GM23338 (cell line): ENCODE data around the gene AFF3. TPM values are rescaled to one million over a fixed set of nuclear protein-coding genes. Genes with fewer than 3 reads are reported as not detected.

Source experiments
- ATAC-seq: fragments of 200-7000 bp; cut with Tn5 transposase; 3 replicates; pipeline ENCODE4 v1.9.1; 2020
- DNase-seq: peaks from one replicate; pipeline ENCODE4 v3.0.0-alpha.2; 2015; ENCODE audit warnings: low spot score
- H2AFZ ChIP-seq: fragments of 200-600 bp; sonication (generic); 2 replicates; pipeline ENCODE4 v1.8.0; 2016; ENCODE audit warnings: antibody characterized with exemption, mild to moderate bottlenecking, moderate library complexity
- H3F3A ChIP-seq: fragments of 200-600 bp; sonication (generic); replicated peaks from 2 replicates; pipeline ENCODE4 v1.8.0; 2017; ENCODE audit warnings: antibody characterized with exemption, mixed run types, low read depth
- H3K27ac ChIP-seq: fragments of 200-600 bp; sonication (generic); 2 replicates; pipeline ENCODE4 v1.6.1; 2016; ENCODE audit warnings: low read depth
- H3K27me3 ChIP-seq: fragments of 200-600 bp; sonication (generic); 2 replicates; pipeline ENCODE4 v1.8.0; 2016; ENCODE audit warnings: mild to moderate bottlenecking, mixed run types, moderate library complexity; ENCODE audit not compliant: insufficient read depth
- H3K36me3 ChIP-seq: fragments of 200-600 bp; sonication (generic); 2 replicates; pipeline ENCODE4 v1.8.0; 2016; ENCODE audit warnings: mild to moderate bottlenecking; ENCODE audit not compliant: insufficient read depth
- H3K4me1 ChIP-seq: fragments of 200-600 bp; sonication (generic); 2 replicates; pipeline ENCODE4 v1.8.0; 2016; ENCODE audit warnings: mild to moderate bottlenecking, moderate library complexity; ENCODE audit not compliant: insufficient read depth
- H3K4me2 ChIP-seq: fragments of 200-600 bp; sonication (generic); 2 replicates; pipeline ENCODE4 v1.7.1; 2017; ENCODE audit warnings: mixed run types
- H3K4me3 ChIP-seq: fragments of 200-600 bp; sonication (generic); 2 replicates; pipeline ENCODE4 v1.6.1; 2016; ENCODE audit warnings: mixed run types
- H3K79me2 ChIP-seq: fragments of 200-600 bp; sonication (generic); replicated peaks from 2 replicates; pipeline ENCODE4 v1.8.0; 2017; ENCODE audit warnings: mild to moderate bottlenecking; ENCODE audit not compliant: insufficient read depth
- H3K9me2 ChIP-seq: fragments of 200-600 bp; sonication (generic); 2 replicates; pipeline ENCODE4 v1.8.0; 2017; ENCODE audit not compliant: insufficient read depth
- H4K20me1 ChIP-seq: fragments of 200-600 bp; sonication (generic); replicated peaks from 2 replicates; pipeline ENCODE4 v1.8.0; 2017; ENCODE audit warnings: mild to moderate bottlenecking; ENCODE audit not compliant: insufficient read depth
- H3K27ac Mint-ChIP-seq: 2 replicates; pipeline ENCODE4 v1.8.0; 2020; ENCODE audit warnings: inconsistent platforms, mild to moderate bottlenecking, moderate library complexity, mixed read lengths
- H3K27me3 Mint-ChIP-seq: 3 replicates; pipeline ENCODE4 v1.8.0; 2022; ENCODE audit warnings: low read depth, mild to moderate bottlenecking, moderate library complexity, mixed read lengths, inconsistent platforms; ENCODE audit not compliant: insufficient read depth, poor library complexity
- H3K36me3 Mint-ChIP-seq: 3 replicates; pipeline ENCODE4 v1.8.0; 2021; ENCODE audit warnings: low read depth, mild to moderate bottlenecking, inconsistent platforms, moderate library complexity, mixed read lengths
- H3K4me1 Mint-ChIP-seq: 3 replicates; pipeline ENCODE4 v1.8.0; 2020; ENCODE audit warnings: mild to moderate bottlenecking, inconsistent platforms, mixed read lengths
- H3K4me3 Mint-ChIP-seq: 3 replicates; pipeline ENCODE4 v1.8.0; 2021; ENCODE audit warnings: moderate library complexity, mild to moderate bottlenecking, inconsistent platforms, mixed read lengths
- H3K9me3 Mint-ChIP-seq: 3 replicates; pipeline ENCODE4 v1.8.0; 2020; ENCODE audit warnings: moderate library complexity, mild to moderate bottlenecking, inconsistent platforms, mixed read lengths
- CREB1 ChIP-seq: fragments of 250-450 bp; sonication (Bioruptor Pico); IDR thresholded peaks from 2 replicates; pipeline ENCODE4 v1.5.0; 2020; ENCODE audit warnings: low read depth, mild to moderate bottlenecking, moderate library complexity
- EZH2 ChIP-seq: fragments of 200-600 bp; sonication (generic); IDR thresholded peaks from one replicate; pipeline ENCODE4 v1.8.0; 2017; ENCODE audit warnings: antibody characterized with exemption, mild to moderate bottlenecking, low read depth; ENCODE audit not compliant: unreplicated experiment
- EZH2phosphoT487 ChIP-seq: fragments of 200-600 bp; sonication (generic); IDR thresholded peaks from one replicate; pipeline ENCODE4 v1.8.1; 2018; ENCODE audit warnings: antibody characterized with exemption; ENCODE audit not compliant: unreplicated experiment
- JUNB ChIP-seq: IDR thresholded peaks from one replicate; pipeline ENCODE4 v1.6.1; 2016; ENCODE audit warnings: antibody characterized with exemption; ENCODE audit not compliant: unreplicated experiment
- NANOG ChIP-seq: IDR thresholded peaks from 2 replicates; pipeline ENCODE4 v1.6.1; 2016; ENCODE audit warnings: antibody characterized with exemption, borderline replicate concordance
- POLR2AphosphoS5 ChIP-seq: IDR thresholded peaks from 2 replicates; pipeline ENCODE4 v1.6.1; 2016; ENCODE audit warnings: antibody characterized with exemption, low read depth
- STAT1 ChIP-seq: IDR thresholded peaks from one replicate; pipeline ENCODE4 v1.6.1; 2016; ENCODE audit warnings: antibody characterized with exemption; ENCODE audit not compliant: unreplicated experiment
- ZNF114 ChIP-seq: fragments of 250-450 bp; sonication (Bioruptor Pico); IDR thresholded peaks from 2 replicates; pipeline ENCODE4 v1.5.0; 2020; ENCODE audit warnings: mild to moderate bottlenecking, moderate library complexity
- ZNF331 ChIP-seq: fragments of 250-450 bp; sonication (Bioruptor Pico); IDR thresholded peaks from 2 replicates; pipeline ENCODE4 v1.5.0; 2020; ENCODE audit warnings: low read depth, mild to moderate bottlenecking, moderate library complexity
- polyA plus RNA-seq: library from polyadenylated mRNA; unstranded; fragments of >200 nt; fragmentation: Nextera tagmentation; extraction: Ambion mirVana; gene quantifications from 2 replicates; pipeline ENCODE4 v1.2.1, GENCODE V29; 2016
- total RNA-seq: library from RNA; depleted of rRNA; stranded (reverse); fragments of >200 nt; shearing (Covaris generic); gene quantifications from 2 replicates; pipeline ENCODE4 v1.2.3, GENCODE V29; 2014
- TF ChIP-seq, protein P1 (sequence below): fragments of 250-450 bp; sonication (Bioruptor Pico); IDR thresholded peaks from 2 replicates; pipeline ENCODE4 v1.5.0; 2020; ENCODE audit warnings: mild to moderate bottlenecking, moderate library complexity
- TF ChIP-seq, protein P2 (sequence below): IDR thresholded peaks from 2 replicates; pipeline ENCODE4 v1.6.1; 2016; ENCODE audit warnings: antibody characterized with exemption
- TF ChIP-seq, protein P3 (sequence below), 2 experiments: fragments of 200-600 bp in 1 of 2; sonication (generic) in 1 of 2; conservative IDR thresholded peaks; 2 replicates each; pipeline versions ENCODE4 v1.5.1 to v1.6.1; 2016 to 2017; ENCODE audit warnings: antibody characterized with exemption in 2 of 2, low read depth in 2 of 2, mild to moderate bottlenecking in 2 of 2, moderate library complexity in 1 of 2
- TF ChIP-seq, protein P4 (sequence below): IDR thresholded peaks from one replicate; pipeline ENCODE4 v1.6.1; 2018; ENCODE audit warnings: antibody characterized with exemption; ENCODE audit not compliant: unreplicated experiment

Gene AFF3
- total and polyA plus RNA-seq, 2 experiments from 2014 or later: 0.73 to 1.4 TPM

DNA sequence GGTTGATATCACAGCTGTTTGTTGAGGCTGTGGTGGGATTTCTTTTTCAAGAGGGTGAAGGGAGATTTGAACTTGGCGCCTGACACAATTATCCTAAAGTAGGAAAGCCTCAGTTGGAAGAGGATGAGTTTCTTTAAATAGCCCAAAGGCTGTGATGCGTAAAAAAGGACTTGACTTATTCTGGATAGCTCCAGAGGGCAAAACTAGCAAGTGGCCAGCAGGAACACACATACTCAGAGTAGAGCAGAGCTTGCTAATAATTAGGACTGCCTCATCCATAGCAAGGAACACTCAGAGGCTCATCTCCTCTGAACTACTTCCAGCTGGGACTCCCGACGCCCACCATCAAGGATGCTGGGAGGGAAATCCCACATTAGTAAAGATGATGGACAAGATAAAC, 74.0 kb downstream of the AFF3 start:
- Mint-ChIP-seq H3K27me3 (no peaks in the 10 kb centered on the region), H3K36me3 (peaks cover 3% of the 10 kb centered on the region; the same call in 2 of the 3 replicates), H3K9me3 (peaks cover 8% of the 10 kb centered on the region), H3K4me1 (no peaks in the 10 kb centered on the region), H3K27ac (no peak overlapping the region), H3K4me3 (no peak overlapping the region)
- no peak overlapping the region for H3K4me2 ChIP-seq
- no peak for ATAC-seq
- H2AFZ ChIP-seq: no peak overlapping the region
- DNase-seq: no peak
- H3K4me3 ChIP-seq: no peak overlapping the region
- H3K9me2 ChIP-seq: no peaks in the 10 kb centered on the region
- H4K20me1 ChIP-seq: no peaks in the 10 kb centered on the region
- no peaks in the 10 kb centered on the region for H3K4me1 ChIP-seq
- H3K27ac ChIP-seq: no peak overlapping the region
- H3K27me3 ChIP-seq: no peaks in the 10 kb centered on the region
- TF ChIP-seq JUNB (no peak), POLR2AphosphoS5 (no peak), ZNF114 (no peak), EZH2phosphoT487 (no peak), NANOG (no peak), EZH2 (no peak), CREB1 (no peak), STAT1 (no peak), ZNF331 (CRISPR knock-in tag) (no peak)
- TF ChIP-seq, protein P1, sequence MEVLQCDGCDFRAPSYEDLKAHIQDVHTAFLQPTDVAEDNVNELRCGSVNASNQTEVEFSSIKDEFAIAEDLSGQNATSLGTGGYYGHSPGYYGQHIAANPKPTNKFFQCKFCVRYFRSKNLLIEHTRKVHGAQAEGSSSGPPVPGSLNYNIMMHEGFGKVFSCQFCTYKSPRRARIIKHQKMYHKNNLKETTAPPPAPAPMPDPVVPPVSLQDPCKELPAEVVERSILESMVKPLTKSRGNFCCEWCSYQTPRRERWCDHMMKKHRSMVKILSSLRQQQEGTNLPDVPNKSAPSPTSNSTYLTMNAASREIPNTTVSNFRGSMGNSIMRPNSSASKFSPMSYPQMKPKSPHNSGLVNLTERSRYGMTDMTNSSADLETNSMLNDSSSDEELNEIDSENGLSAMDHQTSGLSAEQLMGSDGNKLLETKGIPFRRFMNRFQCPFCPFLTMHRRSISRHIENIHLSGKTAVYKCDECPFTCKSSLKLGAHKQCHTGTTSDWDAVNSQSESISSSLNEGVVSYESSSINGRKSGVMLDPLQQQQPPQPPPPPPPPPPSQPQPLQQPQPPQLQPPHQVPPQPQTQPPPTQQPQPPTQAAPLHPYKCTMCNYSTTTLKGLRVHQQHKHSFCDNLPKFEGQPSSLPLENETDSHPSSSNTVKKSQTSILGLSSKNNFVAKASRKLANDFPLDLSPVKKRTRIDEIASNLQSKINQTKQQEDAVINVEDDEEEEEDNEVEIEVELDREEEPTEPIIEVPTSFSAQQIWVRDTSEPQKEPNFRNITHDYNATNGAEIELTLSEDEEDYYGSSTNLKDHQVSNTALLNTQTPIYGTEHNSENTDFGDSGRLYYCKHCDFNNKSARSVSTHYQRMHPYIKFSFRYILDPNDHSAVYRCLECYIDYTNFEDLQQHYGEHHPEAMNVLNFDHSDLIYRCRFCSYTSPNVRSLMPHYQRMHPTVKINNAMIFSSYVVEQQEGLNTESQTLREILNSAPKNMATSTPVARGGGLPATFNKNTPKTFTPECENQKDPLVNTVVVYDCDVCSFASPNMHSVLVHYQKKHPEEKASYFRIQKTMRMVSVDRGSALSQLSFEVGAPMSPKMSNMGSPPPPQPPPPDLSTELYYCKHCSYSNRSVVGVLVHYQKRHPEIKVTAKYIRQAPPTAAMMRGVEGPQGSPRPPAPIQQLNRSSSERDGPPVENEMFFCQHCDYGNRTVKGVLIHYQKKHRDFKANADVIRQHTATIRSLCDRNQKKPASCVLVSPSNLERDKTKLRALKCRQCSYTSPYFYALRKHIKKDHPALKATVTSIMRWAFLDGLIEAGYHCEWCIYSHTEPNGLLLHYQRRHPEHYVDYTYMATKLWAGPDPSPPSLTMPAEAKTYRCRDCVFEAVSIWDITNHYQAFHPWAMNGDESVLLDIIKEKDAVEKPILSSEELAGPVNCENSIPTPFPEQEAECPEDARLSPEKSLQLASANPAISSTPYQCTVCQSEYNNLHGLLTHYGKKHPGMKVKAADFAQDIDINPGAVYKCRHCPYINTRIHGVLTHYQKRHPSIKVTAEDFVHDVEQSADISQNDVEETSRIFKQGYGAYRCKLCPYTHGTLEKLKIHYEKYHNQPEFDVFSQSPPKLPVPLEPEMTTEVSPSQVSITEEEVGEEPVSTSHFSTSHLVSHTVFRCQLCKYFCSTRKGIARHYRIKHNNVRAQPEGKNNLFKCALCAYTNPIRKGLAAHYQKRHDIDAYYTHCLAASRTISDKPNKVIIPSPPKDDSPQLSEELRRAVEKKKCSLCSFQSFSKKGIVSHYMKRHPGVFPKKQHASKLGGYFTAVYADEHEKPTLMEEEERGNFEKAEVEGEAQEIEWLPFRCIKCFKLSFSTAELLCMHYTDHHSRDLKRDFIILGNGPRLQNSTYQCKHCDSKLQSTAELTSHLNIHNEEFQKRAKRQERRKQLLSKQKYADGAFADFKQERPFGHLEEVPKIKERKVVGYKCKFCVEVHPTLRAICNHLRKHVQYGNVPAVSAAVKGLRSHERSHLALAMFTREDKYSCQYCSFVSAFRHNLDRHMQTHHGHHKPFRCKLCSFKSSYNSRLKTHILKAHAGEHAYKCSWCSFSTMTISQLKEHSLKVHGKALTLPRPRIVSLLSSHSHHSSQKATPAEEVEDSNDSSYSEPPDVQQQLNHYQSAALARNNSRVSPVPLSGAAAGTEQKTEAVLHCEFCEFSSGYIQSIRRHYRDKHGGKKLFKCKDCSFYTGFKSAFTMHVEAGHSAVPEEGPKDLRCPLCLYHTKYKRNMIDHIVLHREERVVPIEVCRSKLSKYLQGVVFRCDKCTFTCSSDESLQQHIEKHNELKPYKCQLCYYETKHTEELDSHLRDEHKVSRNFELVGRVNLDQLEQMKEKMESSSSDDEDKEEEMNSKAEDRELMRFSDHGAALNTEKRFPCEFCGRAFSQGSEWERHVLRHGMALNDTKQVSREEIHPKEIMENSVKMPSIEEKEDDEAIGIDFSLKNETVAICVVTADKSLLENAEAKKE: no peak
- TF ChIP-seq, protein P2, sequence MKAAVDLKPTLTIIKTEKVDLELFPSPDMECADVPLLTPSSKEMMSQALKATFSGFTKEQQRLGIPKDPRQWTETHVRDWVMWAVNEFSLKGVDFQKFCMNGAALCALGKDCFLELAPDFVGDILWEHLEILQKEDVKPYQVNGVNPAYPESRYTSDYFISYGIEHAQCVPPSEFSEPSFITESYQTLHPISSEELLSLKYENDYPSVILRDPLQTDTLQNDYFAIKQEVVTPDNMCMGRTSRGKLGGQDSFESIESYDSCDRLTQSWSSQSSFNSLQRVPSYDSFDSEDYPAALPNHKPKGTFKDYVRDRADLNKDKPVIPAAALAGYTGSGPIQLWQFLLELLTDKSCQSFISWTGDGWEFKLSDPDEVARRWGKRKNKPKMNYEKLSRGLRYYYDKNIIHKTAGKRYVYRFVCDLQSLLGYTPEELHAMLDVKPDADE: no peak
- TF ChIP-seq, protein P3, sequence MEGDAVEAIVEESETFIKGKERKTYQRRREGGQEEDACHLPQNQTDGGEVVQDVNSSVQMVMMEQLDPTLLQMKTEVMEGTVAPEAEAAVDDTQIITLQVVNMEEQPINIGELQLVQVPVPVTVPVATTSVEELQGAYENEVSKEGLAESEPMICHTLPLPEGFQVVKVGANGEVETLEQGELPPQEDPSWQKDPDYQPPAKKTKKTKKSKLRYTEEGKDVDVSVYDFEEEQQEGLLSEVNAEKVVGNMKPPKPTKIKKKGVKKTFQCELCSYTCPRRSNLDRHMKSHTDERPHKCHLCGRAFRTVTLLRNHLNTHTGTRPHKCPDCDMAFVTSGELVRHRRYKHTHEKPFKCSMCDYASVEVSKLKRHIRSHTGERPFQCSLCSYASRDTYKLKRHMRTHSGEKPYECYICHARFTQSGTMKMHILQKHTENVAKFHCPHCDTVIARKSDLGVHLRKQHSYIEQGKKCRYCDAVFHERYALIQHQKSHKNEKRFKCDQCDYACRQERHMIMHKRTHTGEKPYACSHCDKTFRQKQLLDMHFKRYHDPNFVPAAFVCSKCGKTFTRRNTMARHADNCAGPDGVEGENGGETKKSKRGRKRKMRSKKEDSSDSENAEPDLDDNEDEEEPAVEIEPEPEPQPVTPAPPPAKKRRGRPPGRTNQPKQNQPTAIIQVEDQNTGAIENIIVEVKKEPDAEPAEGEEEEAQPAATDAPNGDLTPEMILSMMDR (conservative IDR thresholded peaks at IDR 0.05; ENCODE audit: low read depth in 2 of 2): no peak
- TF ChIP-seq, protein P4, sequence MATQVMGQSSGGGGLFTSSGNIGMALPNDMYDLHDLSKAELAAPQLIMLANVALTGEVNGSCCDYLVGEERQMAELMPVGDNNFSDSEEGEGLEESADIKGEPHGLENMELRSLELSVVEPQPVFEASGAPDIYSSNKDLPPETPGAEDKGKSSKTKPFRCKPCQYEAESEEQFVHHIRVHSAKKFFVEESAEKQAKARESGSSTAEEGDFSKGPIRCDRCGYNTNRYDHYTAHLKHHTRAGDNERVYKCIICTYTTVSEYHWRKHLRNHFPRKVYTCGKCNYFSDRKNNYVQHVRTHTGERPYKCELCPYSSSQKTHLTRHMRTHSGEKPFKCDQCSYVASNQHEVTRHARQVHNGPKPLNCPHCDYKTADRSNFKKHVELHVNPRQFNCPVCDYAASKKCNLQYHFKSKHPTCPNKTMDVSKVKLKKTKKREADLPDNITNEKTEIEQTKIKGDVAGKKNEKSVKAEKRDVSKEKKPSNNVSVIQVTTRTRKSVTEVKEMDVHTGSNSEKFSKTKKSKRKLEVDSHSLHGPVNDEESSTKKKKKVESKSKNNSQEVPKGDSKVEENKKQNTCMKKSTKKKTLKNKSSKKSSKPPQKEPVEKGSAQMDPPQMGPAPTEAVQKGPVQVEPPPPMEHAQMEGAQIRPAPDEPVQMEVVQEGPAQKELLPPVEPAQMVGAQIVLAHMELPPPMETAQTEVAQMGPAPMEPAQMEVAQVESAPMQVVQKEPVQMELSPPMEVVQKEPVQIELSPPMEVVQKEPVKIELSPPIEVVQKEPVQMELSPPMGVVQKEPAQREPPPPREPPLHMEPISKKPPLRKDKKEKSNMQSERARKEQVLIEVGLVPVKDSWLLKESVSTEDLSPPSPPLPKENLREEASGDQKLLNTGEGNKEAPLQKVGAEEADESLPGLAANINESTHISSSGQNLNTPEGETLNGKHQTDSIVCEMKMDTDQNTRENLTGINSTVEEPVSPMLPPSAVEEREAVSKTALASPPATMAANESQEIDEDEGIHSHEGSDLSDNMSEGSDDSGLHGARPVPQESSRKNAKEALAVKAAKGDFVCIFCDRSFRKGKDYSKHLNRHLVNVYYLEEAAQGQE: no peak
- H3K36me3 ChIP-seq: no peaks in the 10 kb centered on the region
- H3K79me2 ChIP-seq: no peaks in the 10 kb centered on the region
- no peaks in the 10 kb centered on the region for H3F3A ChIP-seq
